ENCODE measurements around the gene MFGE8.

MFGE8 gene

DNA sequence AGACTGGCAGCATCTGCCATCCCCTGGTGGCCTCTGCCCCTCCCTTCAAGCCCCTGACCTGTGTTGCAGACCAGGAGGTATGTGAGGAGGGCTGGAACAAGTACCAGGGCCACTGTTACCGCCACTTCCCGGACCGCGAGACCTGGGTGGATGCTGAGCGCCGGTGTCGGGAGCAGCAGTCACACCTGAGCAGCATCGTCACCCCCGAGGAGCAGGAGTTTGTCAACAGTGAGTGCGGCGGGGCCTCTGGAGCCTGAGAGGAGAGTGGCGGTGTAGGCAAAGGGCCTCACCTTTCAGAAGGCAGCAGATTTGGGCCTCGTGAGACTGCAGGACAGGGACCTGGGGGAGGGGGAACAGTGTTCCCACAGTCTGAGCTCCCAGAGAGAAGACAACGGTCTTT, 41.9 kb downstream of the MFGE8 start:
- DNase-seq, result no peak

DNA sequence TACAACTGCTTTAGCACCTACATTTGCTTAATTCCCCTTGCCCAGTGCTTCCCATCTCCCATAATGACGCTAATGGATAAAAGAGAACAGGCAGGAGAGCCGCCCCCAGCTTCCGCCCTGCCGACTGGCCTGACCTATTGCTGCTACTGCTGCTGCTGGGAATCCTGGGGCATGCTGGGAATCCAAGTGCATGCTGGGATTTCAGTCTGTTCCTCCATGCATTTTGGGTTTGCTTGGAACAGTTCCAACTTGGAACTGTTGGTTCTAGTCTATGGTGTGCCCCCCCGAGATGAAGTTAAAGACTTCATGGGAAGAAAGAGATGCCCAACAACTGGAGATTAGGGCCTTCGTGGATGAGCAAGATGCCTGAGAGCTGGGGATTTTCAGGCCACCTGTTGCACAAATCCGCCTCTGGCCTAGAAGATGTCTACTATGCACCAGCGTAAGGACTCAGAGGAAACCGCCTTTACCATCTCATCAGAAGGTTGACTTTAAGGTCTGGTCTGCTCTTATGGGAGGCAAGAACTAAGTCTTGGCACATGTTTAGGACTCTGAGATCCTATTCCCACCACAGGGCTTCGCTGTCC, 46.8 kb downstream of the MFGE8 start:
- no peak for DNase-seq

DNA sequence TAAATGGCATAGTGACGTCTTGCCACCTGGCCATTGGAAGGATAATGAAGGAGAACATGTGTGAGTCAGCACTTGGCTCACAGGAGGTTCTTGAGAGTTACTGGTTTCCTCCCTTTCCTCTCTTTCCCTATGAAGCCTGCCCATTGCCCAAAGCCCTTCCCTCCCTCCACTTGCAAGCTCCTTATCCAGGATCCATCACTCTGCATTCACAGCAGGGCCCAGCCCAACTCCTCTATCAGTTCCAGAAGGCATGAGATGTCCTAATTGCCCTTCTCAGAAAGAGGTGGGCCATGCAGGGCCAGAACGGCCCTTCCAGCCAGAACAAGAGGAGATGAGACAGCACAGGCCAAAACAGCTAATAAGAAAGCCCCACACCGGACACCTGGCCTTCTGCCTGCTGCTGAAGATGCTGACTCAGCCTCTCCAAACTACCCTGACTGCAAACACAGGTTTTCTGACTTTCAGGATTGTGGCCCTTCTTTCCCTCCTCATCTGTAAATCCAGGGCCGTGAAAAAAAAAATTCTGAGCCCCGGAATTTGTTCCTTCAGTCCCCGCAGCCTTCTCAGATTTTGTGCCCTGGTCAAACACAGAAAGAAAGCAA, 47.6 kb downstream of the MFGE8 start:
- DNase-seq, result no peak

DNA sequence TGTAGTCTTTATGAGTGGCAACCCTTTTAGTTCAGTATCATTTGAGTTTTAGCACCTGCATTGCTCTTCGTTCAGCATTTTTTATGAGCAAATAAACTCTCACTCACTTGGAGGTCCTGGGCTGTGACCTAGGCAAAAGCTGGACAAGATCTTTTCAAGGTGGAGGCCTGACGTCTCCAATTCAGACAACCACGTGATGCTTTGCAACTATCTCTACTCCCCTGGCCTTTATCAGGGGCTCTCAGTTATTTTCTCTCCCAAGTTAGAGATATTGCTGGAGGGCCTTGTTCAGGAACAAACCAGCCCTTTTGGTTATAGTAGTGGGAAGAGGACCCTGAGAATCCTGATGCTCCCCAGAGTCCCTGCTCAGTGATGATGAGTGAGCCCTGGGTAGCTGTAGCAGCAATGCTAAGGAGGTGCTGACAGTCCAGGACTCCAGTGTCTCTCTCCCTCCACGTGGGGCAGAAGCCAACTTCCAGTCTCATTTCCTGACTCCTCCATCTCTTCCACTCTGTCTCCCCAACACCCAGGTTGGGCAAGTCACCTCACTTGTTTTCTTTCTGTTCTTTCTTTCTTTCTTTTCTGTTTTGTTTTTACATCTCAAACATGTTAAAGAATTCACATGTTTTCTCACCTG, 48.2 kb downstream of the MFGE8 start:
- no peak for DNase-seq

DNA sequence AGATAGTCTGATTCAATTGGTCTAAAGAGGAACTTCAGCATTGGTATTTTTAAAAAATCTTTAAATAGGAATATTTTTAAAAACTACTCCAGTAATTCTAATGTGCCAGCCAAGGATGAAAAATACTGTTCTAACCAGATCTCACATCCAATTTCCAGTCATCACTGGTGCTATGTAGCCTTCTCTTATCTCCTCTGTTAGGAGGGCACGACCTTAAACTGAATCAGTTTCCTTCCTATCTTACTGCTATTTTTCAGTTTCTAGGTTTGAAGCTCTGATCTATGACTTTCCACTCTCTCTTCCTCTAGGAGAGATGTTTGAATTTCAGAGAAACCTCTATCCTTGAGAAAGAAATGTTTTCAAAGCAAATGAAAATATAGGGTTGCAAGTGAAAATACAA, 49.8 kb downstream of the MFGE8 start:
- DNase-seq, result no peak

DNA sequence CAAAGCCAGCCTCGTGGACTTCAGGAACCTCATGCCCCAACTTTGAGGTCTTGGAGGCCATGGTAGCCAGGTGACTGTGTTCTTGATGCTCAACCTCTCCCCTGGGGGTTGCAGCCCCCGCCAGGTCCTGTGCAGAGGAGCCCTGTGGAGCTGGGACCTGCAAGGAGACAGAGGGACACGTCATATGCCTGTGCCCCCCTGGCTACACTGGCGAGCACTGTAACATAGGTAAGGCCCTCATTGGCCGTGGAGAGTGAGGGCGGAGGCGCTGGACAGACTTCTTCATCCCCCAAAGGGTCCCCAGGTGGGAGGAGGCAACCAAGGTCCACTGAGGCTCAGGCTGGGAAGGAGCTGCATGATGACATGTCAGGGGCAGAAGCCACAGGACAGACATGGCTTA, 53.0 kb downstream of the MFGE8 start:
- no peak for DNase-seq

DNA sequence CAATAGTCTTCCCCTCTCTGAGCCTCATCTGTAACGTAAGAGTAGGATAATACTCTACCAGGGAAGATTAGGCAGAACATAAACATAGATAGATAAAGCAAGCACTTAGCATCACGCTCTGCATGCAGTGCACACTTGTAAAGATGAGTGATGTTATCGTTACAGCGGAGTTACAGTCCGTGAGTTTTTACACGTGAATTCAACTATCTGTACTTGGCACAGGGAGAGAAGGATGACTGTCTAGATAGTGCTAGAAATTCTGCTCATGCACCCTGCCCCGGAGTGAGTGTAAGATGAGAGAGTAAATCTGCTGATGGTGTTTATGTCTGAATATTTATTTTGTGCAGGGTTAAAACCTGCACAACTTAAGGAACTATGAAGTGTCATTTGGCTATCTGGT, 53.6 kb downstream of the MFGE8 start:
- no peak for DNase-seq

DNA sequence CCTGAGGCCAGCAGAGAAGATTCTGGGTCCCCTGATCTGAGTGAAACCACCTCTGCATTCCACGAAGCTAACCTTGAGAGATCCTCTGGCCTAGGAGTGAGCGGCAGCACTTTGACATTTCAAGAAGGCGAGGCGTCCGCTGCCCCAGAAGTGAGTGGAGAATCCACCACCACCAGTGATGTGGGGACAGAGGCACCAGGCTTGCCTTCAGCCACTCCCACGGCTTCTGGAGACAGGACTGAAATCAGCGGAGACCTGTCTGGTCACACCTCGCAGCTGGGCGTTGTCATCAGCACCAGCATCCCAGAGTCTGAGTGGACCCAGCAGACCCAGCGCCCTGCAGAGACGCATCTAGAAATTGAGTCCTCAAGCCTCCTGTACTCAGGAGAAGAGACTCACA, 54.2 kb downstream of the MFGE8 start:
- no peak for DNase-seq

DNA sequence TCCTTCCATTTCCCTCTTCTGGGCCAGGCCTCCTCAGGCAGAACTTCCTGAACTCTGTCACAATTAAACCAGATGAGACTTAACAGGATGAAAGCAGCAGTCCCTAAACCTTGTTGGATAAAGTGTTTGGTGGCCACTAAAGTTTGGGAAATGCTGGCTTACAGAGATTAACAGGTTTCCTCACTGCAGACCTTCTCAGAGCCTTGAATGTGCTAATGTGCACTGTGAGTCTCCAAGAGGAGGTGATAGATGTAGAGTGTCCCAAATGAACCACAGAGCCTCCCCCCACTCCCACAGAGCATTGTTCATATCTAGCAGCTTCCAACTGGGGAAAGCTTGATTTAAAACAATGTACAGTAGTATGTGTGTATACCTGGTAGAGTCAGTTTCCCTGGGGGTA, 60.7 kb downstream of the MFGE8 start:
- no peak for DNase-seq

DNA sequence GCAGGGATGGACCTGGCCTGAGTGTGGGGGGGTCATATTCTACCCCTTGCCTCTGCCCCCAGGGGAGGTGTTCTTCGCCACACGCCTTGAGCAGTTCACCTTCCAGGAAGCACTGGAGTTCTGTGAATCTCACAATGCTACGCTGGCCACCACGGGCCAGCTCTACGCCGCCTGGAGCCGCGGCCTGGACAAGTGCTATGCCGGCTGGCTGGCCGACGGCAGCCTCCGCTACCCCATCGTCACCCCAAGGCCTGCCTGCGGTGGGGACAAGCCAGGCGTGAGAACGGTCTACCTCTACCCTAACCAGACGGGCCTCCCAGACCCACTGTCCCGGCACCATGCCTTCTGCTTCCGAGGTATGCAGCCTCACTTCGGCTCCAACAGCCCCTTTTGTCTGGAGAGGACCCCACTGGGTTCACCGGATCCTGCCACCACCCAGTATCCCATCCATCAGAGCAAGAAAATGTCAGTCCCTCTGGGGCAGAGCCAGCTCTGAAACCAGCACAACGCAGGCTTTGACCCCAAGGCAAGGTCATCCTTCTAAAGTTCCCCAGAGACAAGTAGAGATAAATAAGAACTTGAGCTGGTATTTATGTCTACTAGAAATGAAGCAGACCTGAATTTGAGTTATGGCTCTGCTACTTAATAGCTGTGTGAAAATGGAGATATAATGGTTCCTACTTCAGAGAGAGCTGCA, 63.7 kb downstream of the MFGE8 start:
- DNase-seq, result no peak
